KMS-11 (cell line): ENCODE measurements around the gene RBMS2.
A peak's percentile ranks its signal among the peaks of the same experiment; 100 is the strongest.

Source experiments
- H2AFZ ChIP-seq: fragments of 200-600 bp; sonication (generic); 2 replicates; pipeline ENCODE4 v1.6.1; 2016; ENCODE audit warnings: antibody characterized with exemption, mixed run types, low read depth
- H3K27ac ChIP-seq: fragments of 200-600 bp; sonication (generic); 2 replicates; pipeline ENCODE4 v1.6.1; 2016; ENCODE audit warnings: mild to moderate bottlenecking, mixed run types
- H3K27me3 ChIP-seq: fragments of 200-600 bp; sonication (generic); 2 replicates; pipeline ENCODE4 v1.6.1; 2017; ENCODE audit warnings: mild to moderate bottlenecking, low read depth, mixed run types, moderate library complexity; ENCODE audit not compliant: insufficient read depth
- H3K36me3 ChIP-seq: fragments of 200-600 bp; sonication (generic); 2 replicates; pipeline ENCODE4 v1.6.1; 2017; ENCODE audit warnings: mild to moderate bottlenecking, mixed run types; ENCODE audit not compliant: insufficient read depth
- H3K4me1 ChIP-seq: fragments of 200-600 bp; sonication (generic); 2 replicates; pipeline ENCODE4 v1.6.1; 2016; ENCODE audit warnings: mild to moderate bottlenecking, low read depth, mixed run types; ENCODE audit not compliant: poor library complexity, severe bottlenecking
- H3K4me2 ChIP-seq: fragments of 200-600 bp; sonication (generic); 2 replicates; pipeline ENCODE4 v1.7.0; 2016; ENCODE audit warnings: mild to moderate bottlenecking, mixed run types
- H3K4me3 ChIP-seq: fragments of 200-600 bp; sonication (generic); IDR thresholded peaks from 2 replicates; pipeline ENCODE4 v1.6.1; 2017; ENCODE audit warnings: low read depth, low read length, mixed read lengths; ENCODE audit not compliant: insufficient read depth
- H3K79me2 ChIP-seq: fragments of 200-600 bp; sonication (generic); 2 replicates; pipeline ENCODE4 v1.6.1; 2016; ENCODE audit warnings: low read depth, mixed run types; ENCODE audit not compliant: insufficient read depth
- H3K9ac ChIP-seq: fragments of 200-600 bp; sonication (generic); 2 replicates; pipeline ENCODE4 v1.6.1; 2016; ENCODE audit warnings: mild to moderate bottlenecking, mixed run types
- H4K20me1 ChIP-seq: fragments of 200-600 bp; sonication (generic); 2 replicates; pipeline ENCODE4 v1.6.1; 2016; ENCODE audit warnings: mild to moderate bottlenecking, mixed run types; ENCODE audit not compliant: insufficient read depth
- CTCF ChIP-seq: fragments of 200-600 bp; sonication (generic); conservative IDR thresholded peaks from 2 replicates; pipeline ENCODE4 v1.6.1; 2017; ENCODE audit warnings: low read depth, mild to moderate bottlenecking, antibody characterized with exemption, low read length, moderate library complexity, mixed read lengths

RBMS2 gene

GRCh38 chr12:56590237-56590830 is 68.7 kb downstream of the RBMS2 start:
- H3K4me3 ChIP-seq: no peak overlapping the region
- H3K27me3 ChIP-seq: no peaks in the 10 kb centered on the region
- no peak overlapping the region for H3K9ac ChIP-seq
- no peaks in the 10 kb centered on the region for H4K20me1 ChIP-seq
- H3K36me3 ChIP-seq: no peaks in the 10 kb centered on the region
- peak overlapping the region; percentile 31; the same call in 1 of the 2 replicates for H2AFZ ChIP-seq
- peak; percentile 88 for TF ChIP-seq CTCF
- H3K27ac ChIP-seq: no peak overlapping the region
- no peak overlapping the region for H3K4me2 ChIP-seq
- peaks cover 18% of the 10 kb centered on the region for H3K4me1 ChIP-seq
- H3K79me2 ChIP-seq: no peaks in the 10 kb centered on the region

- Histone ChIP-seq H3K4me3 (no peak overlapping the region), H4K20me1 (no peaks in the 10 kb centered on the region), H3K79me2 (no peaks in the 10 kb centered on the region), H3K9ac (no peak overlapping the region), H2AFZ (no peak overlapping the region), H3K4me1 (peaks cover 20% of the 10 kb centered on the region), H3K4me2 (no peak overlapping the region), H3K27ac (no peak overlapping the region), H3K36me3 (no peaks in the 10 kb centered on the region), H3K27me3 (no peaks in the 10 kb centered on the region)
- no peak for TF ChIP-seq CTCF
Measured at GRCh38 chr12:56591126-56591525, 69.5 kb downstream of the RBMS2 start.

GRCh38 chr12:56591961-56592360 is 70.3 kb downstream of the RBMS2 start:
- H3K36me3 ChIP-seq: no peaks in the 10 kb centered on the region
- H3K4me2 ChIP-seq: no peak overlapping the region
- TF ChIP-seq CTCF: no peak
- H3K4me1 ChIP-seq: peaks cover 20% of the 10 kb centered on the region
- H3K27ac ChIP-seq: no peak overlapping the region
- no peaks in the 10 kb centered on the region for H3K79me2 ChIP-seq
- no peaks in the 10 kb centered on the region for H3K27me3 ChIP-seq
- no peaks in the 10 kb centered on the region for H4K20me1 ChIP-seq
- no peak overlapping the region for H3K9ac ChIP-seq
- H3K4me3 ChIP-seq: no peak overlapping the region
- no peak overlapping the region for H2AFZ ChIP-seq

GRCh38 chr12:56593909-56594621 is 72.4 kb downstream of the RBMS2 start:
- Histone ChIP-seq H3K36me3 (peaks cover 8% of the 10 kb centered on the region; the same call in 1 of the 2 replicates), H3K4me1 (peaks cover 20% of the 10 kb centered on the region), H3K79me2 (no peaks in the 10 kb centered on the region), H4K20me1 (no peaks in the 10 kb centered on the region), H3K9ac (no peak overlapping the region), H3K27me3 (no peaks in the 10 kb centered on the region), H3K27ac (no peak overlapping the region), H3K4me2 (no peak overlapping the region), H2AFZ (no peak overlapping the region), H3K4me3 (no peak overlapping the region)
- peak; percentile 99 for TF ChIP-seq CTCF
